ENCODE results near the gene F8A2.
"Not testable (repeated sequence)": the region's sequence is repeated elsewhere in the genome, so short reads cannot be mapped to it uniquely, and the experiment has no call there.

GRCh38 chrX:155373777-155374458 lies 8.0 kb upstream of the F8A2 start:
- TF ChIP-seq POLR2AphosphoS5, POLR2A (IDR thresholded peaks at IDR 0.05; ENCODE audit: low read depth, low read length): not testable (repeated sequence)
